ENCODE results near the gene FAM24A.
"Not testable (repeated sequence)": the region's sequence is repeated elsewhere in the genome, so short reads cannot be mapped to it uniquely, and the experiment has no call there.

The FAM24A gene, protein sequence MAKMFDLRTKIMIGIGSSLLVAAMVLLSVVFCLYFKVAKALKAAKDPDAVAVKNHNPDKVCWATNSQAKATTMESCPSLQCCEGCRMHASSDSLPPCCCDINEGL

DNA sequence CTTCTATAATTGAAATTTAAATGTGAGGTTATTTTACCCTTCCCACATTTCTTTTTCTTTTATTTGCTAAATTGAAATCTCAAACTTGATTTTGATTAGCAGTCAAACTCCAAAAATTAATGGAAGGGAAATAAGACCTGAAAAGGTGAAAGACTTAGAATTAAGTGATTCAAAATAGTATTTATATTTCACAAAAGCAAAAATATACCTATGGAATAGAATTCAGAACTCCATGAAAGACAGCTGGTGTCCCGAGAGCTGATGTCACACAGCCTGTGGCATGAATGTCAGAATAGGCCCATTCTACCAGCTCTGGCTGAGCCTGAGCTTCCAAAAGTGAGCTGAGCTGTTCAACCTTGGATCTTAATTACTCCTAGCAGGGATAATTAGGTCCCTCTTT, at the start of gene FAM24A:
Gene FAM24A (plus strand): TSS at position 301 of the 400 bp plus-strand sequence. CDS start 1,025 bp downstream, outside the sequence.
- DNase-seq (ENCODE audit: low read depth, low spot score), result no peak

DNA sequence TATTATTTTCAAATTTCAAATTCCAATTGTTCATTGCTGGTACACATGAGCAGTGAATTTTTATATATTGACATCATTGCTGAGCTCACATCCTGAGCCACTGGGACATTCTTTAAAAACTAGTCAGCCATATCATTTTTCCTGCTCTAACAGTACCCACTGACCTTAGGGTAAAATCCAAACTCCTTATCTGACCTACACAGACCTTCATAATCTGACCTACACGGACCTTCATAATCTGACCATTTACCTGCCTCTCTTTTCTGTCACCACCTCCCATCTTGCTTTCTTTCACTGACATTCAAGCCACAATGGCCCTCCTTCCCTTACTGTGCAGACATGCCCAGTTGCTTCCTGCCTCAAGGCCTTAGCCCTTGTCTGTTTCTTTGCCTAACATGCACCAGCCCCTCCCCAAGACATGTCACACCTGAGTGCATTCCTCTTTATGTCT, 48.7 kb upstream of the FAM24A start:
- DNase-seq (ENCODE audit: low read depth, low spot score), result no peak

DNA sequence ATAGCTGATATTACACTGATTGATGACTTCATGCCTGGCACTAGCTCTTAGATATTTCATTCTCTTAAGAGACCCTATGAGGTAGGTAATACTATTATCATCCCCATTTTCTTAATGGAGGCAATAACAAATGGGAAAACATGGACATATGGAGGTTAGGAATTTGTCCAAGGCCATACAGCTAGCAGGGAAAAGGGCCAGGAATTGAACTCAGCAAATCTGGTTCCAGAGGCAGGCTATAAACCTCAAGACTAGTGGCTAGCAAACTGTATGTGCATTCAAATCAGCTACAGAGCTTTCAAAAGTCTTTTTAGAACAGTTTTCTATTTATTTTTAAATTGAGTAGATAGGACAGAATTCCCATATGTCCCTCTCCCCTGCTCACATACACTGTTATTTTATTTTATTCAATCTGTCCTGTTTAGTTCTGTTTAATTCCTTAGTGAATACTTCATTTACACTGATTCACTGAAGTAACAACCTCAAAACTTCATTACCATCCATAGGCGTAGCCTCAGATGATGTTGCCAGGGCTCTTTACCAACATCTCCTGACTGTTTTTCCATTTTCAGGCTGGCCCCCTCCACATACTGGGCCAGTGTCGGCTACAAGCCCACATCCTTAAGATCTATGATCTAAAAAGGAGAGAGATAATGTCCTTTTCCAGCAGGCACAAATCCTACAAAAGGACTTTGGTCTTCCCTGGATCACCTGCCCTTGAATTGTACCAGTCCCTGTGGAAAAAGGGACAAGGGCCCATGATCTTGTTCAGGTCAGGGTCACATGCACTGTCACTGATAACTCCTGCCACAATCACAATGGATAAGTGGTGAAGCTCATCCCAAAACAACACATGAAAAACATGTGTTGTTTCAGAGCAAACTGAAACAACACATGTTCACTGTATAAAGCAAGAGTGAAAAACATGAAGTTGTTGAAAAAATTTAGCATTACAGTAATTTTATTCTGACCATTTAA, 46.9 kb upstream of the FAM24A start:
- no peak for DNase-seq (ENCODE audit: low read depth, low spot score)

DNA sequence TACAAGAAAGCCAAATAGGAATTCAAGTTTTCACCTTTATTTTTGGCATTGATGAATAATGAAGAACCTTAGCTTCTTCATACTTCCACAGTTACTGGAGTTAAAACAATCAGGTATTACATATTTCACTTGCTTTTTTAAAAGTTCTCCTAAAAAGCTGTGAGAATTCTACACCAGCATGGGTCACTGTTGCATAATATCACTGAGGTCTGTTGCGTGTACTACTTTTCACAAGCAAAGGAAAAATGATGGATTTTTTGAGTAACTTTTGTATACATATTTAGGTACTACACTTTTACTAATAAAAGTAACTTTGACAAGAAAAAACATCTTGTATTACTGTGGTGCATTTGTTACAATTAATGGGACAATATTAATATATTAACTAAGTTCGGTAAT, 46.2 kb upstream of the FAM24A start:
- DNase-seq (ENCODE audit: low read depth, low spot score), result no peak

DNA sequence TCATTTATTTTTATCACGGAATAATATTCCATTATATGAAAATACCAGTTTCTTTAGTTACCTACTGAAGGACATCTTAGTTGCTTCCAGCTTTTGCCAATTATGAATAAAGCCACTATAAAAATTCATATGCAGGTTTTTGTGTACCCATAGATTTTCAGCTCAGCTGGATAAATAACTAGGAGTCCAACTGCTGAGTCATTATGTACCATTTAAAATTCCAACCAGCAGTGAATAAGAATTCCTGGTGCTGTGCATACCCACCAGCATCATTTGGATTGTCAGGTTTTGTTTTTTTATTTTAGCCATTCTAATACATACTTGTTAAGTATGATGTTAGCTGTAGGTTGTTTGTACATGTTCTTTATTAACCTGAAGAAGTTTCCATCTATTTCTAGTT, 45.5 kb upstream of the FAM24A start:
- DNase-seq (ENCODE audit: low read depth, low spot score), result no peak

DNA sequence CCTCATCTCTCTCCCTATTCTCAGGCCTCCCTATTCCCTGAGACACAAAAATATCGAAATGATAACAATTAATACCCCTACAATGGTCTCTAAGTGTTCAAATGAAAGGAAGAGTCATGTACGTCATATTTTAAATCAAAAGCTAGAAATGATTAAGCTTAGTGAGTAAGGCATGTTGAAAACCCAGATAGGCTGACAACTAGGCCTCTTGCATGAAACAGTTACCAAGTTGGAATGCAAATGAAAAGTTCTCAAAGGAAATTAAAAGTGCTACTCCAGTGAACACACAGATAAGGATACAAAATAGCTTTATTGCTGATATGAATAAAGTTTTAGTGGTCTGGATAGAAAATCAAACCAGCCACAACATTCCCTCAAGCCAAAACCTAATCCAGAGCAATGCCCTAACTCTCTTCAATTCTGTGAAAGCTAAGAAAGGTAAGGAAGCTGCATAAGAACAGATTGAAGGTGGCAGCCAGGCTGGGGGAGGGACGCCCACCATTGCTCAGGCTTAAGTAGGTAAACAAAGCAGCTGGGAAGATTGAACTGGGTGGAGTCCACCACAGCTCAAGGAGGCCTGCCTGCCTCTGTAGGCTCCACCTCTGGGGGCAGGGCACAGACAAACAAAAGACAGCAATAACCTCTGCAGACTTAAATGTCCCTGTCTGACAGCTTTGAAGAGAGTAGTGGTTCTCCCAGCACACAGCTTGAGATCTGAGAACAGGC, 43.5 kb upstream of the FAM24A start:
- DNase-seq (ENCODE audit: low read depth, low spot score), result not testable (repeated sequence)

DNA sequence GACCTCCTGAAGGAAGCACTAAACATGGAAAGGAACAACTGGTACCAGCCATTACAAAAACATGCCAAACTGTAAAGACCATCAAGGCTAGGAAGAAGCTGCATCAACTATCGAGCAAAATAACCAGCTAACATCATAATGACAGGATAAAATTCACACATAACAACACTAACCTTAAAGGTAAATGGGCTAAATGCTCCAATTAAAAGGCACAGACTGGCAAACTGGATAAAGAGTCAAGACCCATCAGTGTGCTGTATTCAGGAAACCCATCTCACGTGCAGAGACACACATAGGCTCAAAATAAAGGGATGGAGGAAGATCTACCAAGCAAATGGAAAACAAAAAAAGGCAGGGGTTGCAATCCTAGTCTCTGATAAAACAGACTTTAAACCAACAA, 41.6 kb upstream of the FAM24A start:
- DNase-seq (ENCODE audit: low read depth, low spot score), result not testable (repeated sequence)

DNA sequence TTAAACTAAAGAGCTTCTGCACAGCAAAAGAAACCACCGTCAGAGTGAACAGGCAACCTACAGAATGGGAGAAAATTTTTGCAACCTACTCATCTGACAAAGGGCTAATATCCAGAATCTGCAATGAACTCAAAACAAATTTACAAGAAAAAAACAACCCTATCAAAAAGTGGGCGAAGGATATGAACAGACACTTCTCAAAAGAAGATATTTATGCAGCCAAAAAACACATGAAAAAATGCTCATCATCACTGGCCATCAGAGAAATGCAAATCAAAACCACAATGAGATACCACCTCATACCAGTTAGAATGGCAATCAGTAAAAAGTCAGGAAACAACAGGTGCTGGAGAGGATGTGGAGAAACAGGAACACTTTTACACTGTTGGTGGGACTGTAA, 38.5 kb upstream of the FAM24A start:
- DNase-seq (ENCODE audit: low read depth, low spot score), result not testable (repeated sequence)

DNA sequence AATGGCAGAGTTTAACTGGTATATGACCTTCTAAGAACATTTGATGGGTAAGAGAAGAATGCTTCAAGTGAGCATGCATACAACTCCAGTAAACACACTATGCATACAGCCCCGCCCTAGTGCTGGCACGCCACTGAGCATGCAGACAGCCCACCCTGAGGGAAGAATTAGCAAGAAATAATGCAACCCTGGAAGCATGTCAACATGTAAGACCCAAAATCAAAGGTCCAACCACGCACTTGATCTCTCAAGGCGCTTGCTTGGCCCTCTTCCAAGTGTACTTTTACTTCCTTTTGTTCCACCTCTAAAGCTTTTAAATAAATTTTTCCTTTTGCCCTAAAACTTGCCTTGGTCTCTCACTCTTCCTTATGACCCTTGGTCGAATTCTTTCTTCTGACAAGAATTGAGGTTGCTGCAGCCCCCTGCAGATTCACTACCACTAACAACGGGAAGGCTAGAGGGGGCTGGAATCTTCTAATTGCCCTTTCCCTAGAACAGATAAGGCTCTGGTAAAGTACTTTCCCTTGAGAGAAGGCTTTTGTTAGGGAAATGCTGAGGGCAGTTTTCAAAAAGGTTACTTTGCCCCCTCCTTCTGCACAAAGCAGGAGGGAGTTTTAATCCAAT, 34.5 kb upstream of the FAM24A start:
- DNase-seq (ENCODE audit: low read depth, low spot score), result peak; percentile 73

DNA sequence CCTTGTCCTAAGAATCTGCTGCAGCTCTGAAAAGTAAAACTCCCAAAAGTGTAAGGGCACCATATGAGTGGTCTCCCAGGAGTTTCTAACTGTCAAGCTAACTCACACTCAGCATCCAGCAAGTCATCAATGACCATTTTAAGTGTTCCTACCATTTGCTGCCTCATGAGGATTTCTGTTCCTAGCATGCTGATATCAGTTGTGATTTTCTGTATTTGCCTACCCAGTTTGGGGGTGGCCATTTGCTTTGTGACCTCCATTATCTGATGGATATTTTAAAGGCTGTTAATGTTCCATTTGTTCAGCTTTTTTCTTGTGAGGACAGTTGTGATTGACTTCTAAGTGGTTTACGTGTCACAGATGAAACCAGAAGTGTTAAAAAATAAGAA, 33.9 kb upstream of the FAM24A start:
- no peak for DNase-seq (ENCODE audit: low read depth, low spot score)

DNA sequence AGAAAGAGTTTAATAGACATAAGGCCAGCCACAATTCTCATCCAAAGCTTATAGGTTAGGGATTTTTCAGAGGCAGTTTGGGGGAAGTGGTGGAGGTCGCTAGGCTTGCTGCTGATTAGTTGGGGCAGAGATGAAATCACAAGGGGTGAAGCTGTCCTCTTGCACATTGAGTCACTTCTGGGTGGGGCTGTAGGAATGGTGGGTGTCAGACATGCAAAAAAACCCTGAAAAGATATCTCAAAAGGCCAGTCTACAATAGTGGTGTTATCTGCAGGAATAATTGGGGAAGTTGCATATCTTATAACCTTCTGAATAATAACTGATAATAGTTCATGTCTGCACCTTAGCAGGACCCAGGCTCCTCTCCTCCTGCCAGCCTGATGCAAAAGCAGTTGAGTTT, 33.1 kb upstream of the FAM24A start:
- DNase-seq (ENCODE audit: low read depth, low spot score), result no peak

DNA sequence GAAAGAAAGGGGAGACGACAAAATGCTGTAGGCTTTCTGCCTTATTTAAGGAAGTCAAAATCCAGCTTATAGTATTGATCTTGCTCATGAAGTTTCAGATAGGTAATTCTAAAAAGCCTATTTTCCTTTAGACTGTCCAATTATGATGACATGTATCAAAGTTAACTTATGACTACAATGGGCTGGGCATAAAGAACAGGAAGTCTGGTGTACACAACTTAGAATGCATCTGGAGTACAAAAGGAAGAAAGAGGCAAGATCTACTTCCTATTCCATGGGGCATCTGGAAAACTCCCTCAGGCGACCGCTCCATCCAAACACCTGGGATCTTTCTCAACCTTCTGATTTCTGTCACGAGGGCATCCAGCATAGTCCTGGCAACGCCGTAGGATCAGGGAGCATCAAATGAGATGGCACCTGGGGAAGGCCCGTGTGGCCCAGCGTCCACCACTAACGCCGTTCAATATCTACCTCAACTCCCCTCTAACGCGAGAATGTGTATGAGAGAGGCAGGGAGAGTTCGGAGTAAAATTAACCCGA, 31.5 kb upstream of the FAM24A start:
- DNase-seq (ENCODE audit: low read depth, low spot score), result no peak

DNA sequence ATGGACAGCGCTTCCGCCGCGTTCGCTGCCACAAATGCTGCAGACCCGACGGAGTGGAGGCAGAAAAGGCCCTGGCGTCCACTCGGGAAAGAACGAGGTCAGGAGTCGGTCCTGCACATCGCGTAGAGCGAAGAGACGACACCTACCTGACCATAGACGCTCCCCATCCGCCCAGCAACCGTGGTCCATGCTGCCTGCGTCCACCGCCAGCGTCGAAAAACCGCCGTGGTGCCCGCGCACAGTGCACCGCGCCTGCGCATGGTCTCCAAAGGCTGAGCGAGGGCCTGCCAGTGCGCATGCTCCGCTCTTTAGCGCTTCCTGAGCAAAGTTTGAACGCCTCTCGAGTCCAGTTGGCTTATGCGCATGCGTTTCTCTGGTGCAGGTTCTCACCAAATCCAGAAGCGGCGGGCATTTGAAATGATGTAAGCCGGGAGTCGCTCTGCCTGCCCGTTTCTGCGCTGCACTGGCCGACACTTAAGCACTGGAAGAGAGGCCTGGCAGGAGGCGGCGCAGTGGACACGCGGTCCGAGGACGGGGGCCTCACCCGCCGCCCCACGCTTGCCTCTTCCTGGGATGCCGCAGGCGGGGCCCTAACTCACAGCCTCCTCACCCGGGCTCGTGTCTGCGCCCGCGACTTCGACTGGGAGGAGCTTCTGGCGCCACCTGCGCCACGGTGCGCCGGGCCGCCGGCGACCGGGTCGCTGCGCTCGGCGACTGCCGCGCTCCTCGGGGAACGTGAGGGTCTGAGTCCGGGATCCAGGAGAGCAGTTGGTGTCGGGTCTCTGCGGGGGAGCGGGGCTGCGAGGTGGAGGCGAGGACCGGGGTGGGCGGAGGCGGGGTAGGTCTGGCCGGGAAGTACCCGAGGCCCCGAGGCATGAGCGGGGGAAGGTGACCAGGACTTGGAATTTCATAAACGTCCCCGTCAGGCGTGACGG, 30.8 kb upstream of the FAM24A start, which contains the start of gene FAM24B:
Gene FAM24B (minus strand): TSS at position 243 of the 935 bp plus-strand sequence. CDS start 29,066 bp downstream, outside the sequence.
- DNase-seq (ENCODE audit: low read depth, low spot score), result peak; percentile 96

DNA sequence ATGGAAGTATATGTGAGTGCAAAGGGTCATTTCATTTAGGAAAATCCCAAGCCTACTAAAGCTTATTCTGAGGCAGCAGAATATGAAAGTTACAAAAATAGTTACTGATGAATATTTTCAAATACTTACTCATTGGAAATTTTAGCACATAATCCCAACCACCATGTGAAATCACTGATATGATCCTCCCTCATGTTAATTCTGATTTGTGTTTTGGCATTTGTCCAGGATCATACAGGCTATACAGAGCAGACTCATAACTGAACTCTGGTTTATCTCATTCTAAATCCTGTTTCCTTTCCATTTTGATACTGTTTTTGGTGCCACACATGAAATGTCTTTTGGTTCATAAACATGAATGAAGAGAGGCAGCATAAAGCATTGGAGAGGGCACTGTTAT, 27.6 kb upstream of the FAM24A start:
- DNase-seq (ENCODE audit: low read depth, low spot score), result no peak

DNA sequence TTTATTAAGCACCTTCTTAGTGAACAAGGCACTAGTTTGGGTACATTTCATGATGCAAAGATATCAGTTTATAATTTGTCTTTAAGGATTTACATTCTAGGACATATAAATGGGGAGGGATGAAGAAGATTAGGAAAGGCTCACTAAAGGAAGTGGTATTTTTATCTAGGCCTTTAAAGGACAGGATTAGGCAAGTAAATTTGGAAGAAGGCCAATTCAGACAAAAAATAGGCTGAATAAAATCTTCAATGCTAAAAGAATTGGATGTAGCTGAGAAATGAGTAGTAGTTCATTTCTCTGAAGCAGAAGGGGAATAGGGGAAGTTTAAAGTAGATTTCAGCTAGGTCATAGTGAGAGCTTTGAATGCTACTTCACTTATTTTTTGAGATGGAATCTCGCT, 26.2 kb upstream of the FAM24A start:
- DNase-seq (ENCODE audit: low read depth, low spot score), result no peak

DNA sequence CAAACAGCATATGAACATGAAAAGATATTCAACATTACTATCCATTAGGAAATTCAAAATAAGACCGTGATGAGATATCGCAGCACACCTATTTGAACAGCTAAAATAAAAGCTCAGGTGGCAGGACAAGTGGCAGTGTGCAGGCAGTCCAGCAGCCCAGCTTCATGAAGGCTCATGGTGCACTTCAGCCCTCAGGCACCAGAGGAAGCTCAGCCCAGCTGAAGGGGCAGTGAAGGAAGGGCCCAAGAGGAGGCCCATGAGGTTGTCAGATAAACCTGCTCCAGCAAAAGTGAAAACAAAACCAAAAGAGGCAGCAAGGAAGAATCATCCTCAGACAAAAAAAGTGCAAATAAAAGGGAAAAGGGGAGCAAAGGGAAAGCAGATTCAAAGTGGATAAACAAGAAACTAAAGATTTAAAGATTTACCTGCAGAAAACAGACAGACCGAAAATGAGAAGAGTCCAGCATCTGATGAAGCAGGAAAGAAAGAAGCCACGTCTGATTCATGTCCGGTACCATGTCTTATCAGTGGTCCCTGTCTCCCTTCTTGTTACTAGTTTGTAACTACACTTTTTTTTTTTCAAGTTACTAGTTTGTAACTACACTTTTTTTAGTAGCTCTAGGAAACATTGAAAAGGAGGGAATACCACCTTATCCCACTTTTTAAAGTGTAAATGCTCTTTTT, 16.0 kb upstream of the FAM24A start:
- DNase-seq (ENCODE audit: low read depth, low spot score), result no peak

DNA sequence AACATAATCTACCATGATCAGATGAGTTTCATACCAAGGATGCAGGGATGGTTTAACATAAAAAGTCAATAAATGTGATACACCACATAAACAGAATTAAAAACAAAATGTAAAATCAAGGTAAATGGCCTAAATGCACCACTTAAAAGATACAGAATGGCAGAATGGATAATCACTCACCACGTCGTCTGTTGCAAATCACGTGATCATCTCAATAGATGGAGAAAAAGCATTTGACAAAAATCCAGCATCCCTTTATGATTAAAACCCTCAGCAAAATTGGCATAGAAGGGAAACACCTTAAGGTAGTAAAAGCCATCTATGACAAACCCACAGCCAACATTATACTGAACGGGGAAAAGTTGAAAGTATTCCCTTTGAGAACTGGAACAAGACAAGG, 6.5 kb upstream of the FAM24A start:
- DNase-seq (ENCODE audit: low read depth, low spot score), result not testable (repeated sequence)

DNA sequence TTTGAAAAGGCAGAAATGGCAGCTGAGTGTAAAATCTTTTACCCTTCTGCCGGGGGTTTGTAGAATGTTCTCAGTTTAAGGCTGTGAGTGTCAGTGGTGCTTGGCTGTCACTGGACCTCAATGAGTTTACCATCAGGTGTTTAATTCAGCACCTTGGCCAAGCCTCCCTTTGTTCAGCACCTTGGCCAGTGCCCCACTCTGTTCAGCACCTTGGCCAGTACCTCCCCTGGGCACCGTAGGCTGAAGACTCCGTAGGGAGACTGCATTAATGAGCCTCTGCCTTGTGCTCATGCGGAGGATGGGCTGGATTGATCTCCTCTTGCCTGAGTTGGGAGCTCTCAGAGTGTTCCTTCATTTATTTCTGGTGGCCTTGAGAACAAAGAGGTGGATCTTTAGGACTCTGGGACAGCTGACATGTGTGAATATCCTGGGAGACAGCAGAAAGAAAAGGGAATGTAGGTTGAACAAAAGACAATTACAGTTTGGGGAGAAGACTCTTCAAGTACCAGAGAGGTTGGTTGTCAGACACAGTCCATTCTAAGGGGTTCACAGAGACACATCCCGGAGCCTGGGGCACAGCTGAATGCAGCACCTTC, 1.6 kb downstream of the FAM24A start:
- peak; percentile 81 for DNase-seq (ENCODE audit: low read depth, low spot score)

DNA sequence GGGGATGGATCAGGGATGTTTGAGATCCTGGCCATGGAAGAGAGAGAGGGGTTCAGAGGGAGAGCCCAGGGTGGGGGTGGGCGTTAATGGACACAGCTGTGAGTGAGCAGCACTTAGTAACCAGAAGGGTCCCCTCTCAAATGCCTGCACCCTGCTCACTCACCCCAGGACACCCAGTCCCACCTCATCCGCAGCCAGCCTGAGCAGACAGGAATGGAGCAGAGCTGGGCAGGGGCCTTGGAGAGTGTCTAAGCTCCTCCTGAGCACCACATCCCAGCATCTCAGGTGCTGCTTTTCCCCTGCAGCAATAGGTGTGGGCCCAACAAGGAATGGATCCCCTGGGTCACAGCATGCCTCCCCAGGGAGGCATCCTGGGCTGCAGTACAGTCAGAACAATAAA, 5.3 kb downstream of the FAM24A start:
- no peak for DNase-seq (ENCODE audit: low read depth, low spot score)

Measured in ELF-1 (cell line).